Esophagus muscularis mucosa (tissue), 4 donors: Measurements from ENCODE around the gene MUC20. TPM values are rescaled to one million over a fixed set of nuclear protein-coding genes. Genes with fewer than 3 reads are reported as not detected.
"Not testable (repeated sequence)": the region's sequence is repeated elsewhere in the genome, so short reads cannot be mapped to it uniquely, and the experiment has no call there.

Experiments
- DNase-seq: peaks from one replicate; pipeline ENCODE4 v3.0.0-alpha.2; 2017; ENCODE audit errors: extremely low spot score
- H3K27ac ChIP-seq, 4 donors: fragments of 200-600 bp; sonication (generic); replicated peaks in 1 of 4; 1 replicate in 3 of 4; 2 replicates in 1 of 4; pipeline ENCODE4 v1.5.1; 2016 to 2019; ENCODE audit warnings: mild to moderate bottlenecking in 1 of 4
- H3K27me3 ChIP-seq, 4 donors: fragments of 200-600 bp; sonication (generic); one replicate each; pipeline versions ENCODE4 v1.5.1 to v1.6.0; 2016 to 2019
- H3K36me3 ChIP-seq, 4 donors: fragments of 200-600 bp; sonication (generic); one replicate each; pipeline ENCODE4 v1.5.1; 2016 to 2019
- H3K4me1 ChIP-seq, 4 donors: fragments of 200-600 bp; sonication (generic); one replicate each; pipeline ENCODE4 v1.5.1; 2016 to 2019
- H3K4me3 ChIP-seq, 4 donors: fragments of 200-600 bp; sonication (generic); 1 replicate in 2 of 4; 2 replicates in 2 of 4; pipeline ENCODE4 v1.5.1; 2016 to 2019; ENCODE audit warnings: mild to moderate bottlenecking in 4 of 4, moderate library complexity in 1 of 4
- H3K9me3 ChIP-seq, 4 donors: fragments of 200-600 bp; sonication (generic); 1 replicate in 3 of 4; 2 replicates in 1 of 4; pipeline ENCODE4 v1.5.1; 2016 to 2019
- EP300 ChIP-seq: sonication (generic); formaldehyde crosslinking; IDR thresholded peaks from one replicate; pipeline ENCODE4 v1.6.1; 2017; ENCODE audit warnings: antibody characterized with exemption
- POLR2A ChIP-seq: fragments of 450-650 bp; IDR thresholded peaks from one replicate; pipeline ENCODE4 v1.6.1; 2017; ENCODE audit warnings: antibody characterized with exemption, moderate library complexity, mild to moderate bottlenecking, low read depth
- POLR2AphosphoS5 ChIP-seq, 2 donors: sonication (generic); formaldehyde crosslinking; IDR thresholded peaks; one replicate each; pipeline ENCODE4 v1.6.1; 2017; ENCODE audit warnings: antibody characterized with exemption in 2 of 2
- WGBS: methylation state at CpG from one replicate; pipeline ENCODE4 v1.1.5; 2018; 5-methylcytosine and 5-hydroxymethylcytosine counted together
- intact Hi-C: fragments of 100-400 bp; cut with DNase I; formaldehyde crosslinking; loops from one replicate; pipeline ENCODE4 v1.15.1; 2023
- total RNA-seq, 4 donors: library from RNA; depleted of rRNA; stranded (reverse); fragments of >200 nt; gene quantifications; one replicate each; pipeline versions ENCODE4 v1.1.0 to v1.2.1, GENCODE V29; 2016
- TF ChIP-seq, protein P1 (sequence below), 3 experiments: fragments of 200-600 bp in 2 of 3; fragments of 450-650 bp in 1 of 3; sonication (generic) in 2 of 3; IDR thresholded peaks; one replicate each; pipeline ENCODE4 v1.5.1; 2017 to 2019; ENCODE audit warnings: antibody characterized with exemption in 3 of 3, mild to moderate bottlenecking in 2 of 3, moderate library complexity in 1 of 3

The MUC20 gene
- total RNA-seq, 4 donors from 2014 or later: 2.5 to 10.0 (median 4.7) TPM

DNA sequence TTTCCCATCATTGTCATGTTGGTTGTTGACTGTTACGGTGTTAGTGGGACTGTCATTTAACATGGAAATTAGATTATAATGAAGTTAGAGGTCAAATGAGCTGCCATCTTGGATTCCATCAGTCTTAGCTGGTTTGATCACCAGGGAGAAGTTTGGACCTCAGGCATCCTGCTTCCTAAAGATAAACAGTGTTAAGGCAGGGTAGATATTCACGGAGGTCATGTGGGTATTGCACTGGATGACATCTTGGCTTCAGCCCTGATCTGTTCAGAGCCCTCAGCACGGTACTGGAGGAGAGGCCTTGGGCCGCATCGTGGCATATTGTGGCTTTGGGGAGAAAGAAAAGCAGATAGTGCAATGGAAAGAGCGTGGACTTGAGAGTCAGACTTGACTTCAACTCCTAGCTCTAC, 11.1 kb upstream of the MUC20 start:
- intact Hi-C loops: no loop called here
- no peak for TF ChIP-seq POLR2AphosphoS5 (IDR thresholded peaks at IDR 0.05)
- TF ChIP-seq EP300: no peak
- no peak for TF ChIP-seq POLR2A
- TF ChIP-seq, protein P1, sequence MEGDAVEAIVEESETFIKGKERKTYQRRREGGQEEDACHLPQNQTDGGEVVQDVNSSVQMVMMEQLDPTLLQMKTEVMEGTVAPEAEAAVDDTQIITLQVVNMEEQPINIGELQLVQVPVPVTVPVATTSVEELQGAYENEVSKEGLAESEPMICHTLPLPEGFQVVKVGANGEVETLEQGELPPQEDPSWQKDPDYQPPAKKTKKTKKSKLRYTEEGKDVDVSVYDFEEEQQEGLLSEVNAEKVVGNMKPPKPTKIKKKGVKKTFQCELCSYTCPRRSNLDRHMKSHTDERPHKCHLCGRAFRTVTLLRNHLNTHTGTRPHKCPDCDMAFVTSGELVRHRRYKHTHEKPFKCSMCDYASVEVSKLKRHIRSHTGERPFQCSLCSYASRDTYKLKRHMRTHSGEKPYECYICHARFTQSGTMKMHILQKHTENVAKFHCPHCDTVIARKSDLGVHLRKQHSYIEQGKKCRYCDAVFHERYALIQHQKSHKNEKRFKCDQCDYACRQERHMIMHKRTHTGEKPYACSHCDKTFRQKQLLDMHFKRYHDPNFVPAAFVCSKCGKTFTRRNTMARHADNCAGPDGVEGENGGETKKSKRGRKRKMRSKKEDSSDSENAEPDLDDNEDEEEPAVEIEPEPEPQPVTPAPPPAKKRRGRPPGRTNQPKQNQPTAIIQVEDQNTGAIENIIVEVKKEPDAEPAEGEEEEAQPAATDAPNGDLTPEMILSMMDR (IDR thresholded peaks at IDR 0.05): no peak
- no peaks in the 10 kb centered on the region for H3K4me1 ChIP-seq

DNA sequence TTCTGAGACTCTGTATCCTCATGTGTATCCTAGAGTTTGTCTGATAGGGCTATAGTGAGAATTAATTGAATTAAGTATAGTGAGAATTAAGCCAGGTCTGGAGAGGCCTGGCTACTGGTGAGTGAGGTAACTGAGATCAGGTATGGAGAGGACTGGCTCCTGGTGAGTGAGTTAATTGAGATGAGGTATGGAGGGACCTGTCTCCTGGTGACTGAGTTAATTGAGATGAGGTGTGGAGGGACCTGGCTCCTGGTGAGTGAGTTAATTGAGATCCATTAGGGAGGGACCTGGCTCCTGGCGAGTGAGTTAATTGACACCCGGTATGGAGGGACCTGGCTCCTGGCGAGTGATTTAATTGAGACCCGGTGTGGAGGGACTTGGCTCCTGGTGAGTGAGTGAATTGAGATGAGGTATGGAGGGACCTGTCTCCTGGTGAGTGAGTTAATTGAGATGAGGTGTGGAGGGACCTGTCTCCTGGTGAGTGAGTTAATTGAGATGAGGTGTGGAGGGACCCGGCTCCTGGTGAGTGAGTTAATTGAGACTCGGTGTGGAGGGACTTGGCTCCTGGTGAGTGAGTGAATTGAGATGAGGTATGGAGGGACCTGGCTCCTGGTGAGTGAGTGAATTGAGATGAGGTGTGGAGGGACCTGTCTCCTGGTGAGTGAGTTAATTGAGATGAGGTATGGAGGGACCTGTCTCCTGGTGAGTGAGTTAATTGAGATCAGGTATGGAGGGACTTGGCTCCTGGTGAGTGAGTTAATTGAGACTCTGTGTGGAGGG, 10.5 kb upstream of the MUC20 start:
- H3K4me1 ChIP-seq, H3K4me3 ChIP-seq, DNase-seq, H3K27ac ChIP-seq, H3K9me3 ChIP-seq, H3K27me3 ChIP-seq, intact Hi-C loops: not testable (repeated sequence)
- peaks cover 15 to 50% (median 46%) of the 10 kb centered on the region in 4 donors for H3K36me3 ChIP-seq
- 62% methylated on average over 6 of the region's 6 CpGs for WGBS

More for the DNA sequence above, 11.1 kb upstream of the MUC20 start:
- Histone ChIP-seq H3K27me3 (no peaks in the 10 kb centered on the region), H3K36me3 (peaks cover 10 to 44% (median 40%) of the 10 kb centered on the region in 4 donors), H3K9me3 (no peaks in the 10 kb centered on the region), H3K4me3 (no peak overlapping the region), H3K27ac (no peak overlapping the region)
- DNase-seq: no peak
- 97% methylated on average over 6 of the region's 6 CpGs for WGBS

DNA sequence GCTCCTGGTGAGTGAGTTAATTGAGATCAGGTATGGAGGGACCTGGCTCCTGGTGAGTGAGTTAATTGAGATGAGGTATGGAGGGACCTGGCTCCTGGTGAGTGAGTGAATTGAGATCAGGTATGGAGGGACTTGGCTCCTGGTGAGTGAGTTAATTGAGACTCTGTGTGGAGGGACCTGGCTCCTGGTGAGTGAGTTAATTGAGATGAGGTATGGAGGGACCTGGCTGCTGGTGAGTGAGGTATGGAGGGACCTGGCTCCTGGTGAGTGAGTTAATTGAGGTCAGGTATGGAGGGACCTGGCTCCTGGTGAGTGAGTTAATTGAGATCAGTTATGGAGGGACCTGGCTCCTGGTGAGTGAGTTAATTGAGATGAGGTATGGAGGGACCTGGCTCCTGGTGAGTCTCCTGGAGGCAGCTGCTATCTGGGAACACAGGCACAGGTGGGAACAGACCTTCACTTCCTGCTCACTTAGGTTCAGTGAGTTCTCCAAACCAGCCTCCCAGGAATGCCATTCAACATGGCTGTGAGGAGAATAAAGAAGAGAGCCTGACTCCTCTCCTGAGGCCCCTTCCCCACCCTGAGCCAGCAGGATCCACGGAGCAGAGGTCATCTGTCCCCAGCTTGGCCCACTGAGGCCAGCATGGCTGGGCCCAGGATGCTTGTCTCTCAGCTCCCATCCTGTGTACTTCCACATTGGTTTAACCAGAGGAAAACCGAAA, 9.5 kb upstream of the MUC20 start:
- 67% methylated on average over 2 of the region's 2 CpGs for WGBS
- intact Hi-C loops, H3K9me3 ChIP-seq, H3K27ac ChIP-seq, H3K4me3 ChIP-seq, H3K4me1 ChIP-seq, H3K27me3 ChIP-seq, DNase-seq: not testable (repeated sequence)
- peaks cover 15 to 59% (median 54%) of the 10 kb centered on the region in 4 donors for H3K36me3 ChIP-seq

DNA sequence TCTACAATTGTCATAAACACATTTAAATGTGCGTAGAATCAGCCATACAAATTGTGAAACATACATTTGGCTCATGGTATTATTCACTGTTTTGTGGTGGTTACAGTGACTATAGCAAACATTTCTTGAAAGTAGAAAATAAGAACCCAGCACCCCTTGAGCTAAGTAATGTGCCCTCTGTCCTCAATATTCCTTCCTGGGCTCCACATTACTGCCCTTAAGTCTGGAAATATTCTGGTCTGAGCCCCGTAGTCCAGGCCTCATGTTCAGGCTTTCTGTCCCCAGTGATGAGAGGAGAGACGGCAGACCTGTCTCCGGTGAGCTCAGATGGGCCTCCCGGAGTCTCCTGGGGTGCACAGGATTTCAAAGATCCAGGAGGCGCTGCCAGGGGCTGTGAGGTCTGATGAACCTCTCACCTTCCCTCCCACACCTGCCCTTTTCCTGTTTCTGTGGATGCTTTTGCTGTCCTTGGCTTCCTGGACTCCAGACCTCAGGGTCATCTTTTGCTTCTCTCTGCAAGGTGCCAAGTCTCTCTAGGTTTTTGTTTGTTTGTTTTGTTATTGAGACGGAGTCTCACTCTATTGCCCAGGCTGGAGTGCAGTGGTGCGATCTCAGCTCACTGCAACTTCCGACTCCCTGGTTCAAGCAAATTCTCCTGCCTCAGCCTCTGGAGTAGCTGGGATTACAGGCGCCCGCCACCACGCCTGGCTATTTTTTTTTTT, 8.8 kb upstream of the MUC20 start:
- 86% methylated on average over 12 of the region's 12 CpGs for whole genome bisulfite sequencing
- peaks cover 15 to 62% (median 54%) of the 10 kb centered on the region in 4 donors for H3K36me3 ChIP-seq

DNA sequence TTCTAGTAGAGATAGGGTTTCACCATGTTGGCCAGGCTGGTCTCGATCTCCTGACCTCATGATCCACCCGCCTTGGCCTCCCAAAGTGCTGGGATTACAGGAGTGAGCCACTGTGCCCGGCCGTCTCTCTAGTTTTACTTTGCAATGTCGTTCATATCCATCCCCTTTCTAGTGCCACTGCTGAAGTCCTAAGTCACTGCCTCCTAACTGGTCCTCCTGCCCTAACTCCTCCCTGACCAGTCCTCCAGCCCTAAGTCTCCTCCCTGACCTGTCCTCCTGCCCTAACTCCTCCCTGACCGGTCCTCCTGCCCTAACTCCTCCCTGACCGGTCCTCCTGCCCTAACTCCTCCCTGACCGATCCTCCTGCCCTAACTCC, 8.3 kb upstream of the MUC20 start:
- DNase-seq, H3K27ac ChIP-seq, H3K27me3 ChIP-seq, H3K4me1 ChIP-seq, H3K9me3 ChIP-seq, H3K4me3 ChIP-seq, intact Hi-C loops: not testable (repeated sequence)
- peaks cover 15 to 62% (median 54%) of the 10 kb centered on the region in 4 donors for H3K36me3 ChIP-seq
- WGBS: 82% methylated on average over 8 of the region's 8 CpGs

More for the DNA sequence above, 8.8 kb upstream of the MUC20 start:
- DNase-seq: no peak
- H3K27ac ChIP-seq: no peak overlapping the region
- TF ChIP-seq POLR2AphosphoS5 (IDR thresholded peaks at IDR 0.05) (no peak), EP300 (no peak), POLR2A (no peak)
- TF ChIP-seq, protein P1 (IDR thresholded peaks at IDR 0.05): no peak
- no peaks in the 10 kb centered on the region for H3K27me3 ChIP-seq
- no peaks in the 10 kb centered on the region for H3K4me1 ChIP-seq
- intact Hi-C loops: no loop called here
- no peaks in the 10 kb centered on the region for H3K9me3 ChIP-seq
- no peak overlapping the region for H3K4me3 ChIP-seq

DNA sequence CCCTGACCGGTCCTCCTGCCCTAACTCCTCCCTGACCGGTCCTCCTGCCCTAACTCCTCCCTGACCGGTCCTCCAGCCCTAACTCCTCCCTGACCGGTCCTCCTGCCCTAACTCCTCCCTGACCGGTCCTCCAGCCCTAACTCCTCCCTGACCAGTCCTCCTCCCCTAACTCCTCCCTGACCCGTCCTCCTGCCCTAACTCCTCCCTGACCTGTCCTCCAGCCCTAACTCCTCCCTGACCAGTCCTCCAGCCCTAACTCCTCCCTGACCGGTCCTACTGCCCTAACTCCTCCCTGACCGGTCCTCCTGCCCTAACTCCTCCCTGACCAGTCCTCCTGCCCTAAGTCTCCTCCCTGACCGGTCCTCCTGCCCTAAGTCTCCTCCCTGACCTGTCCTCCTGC, 7.6 kb upstream of the MUC20 start:
- H3K27me3 ChIP-seq: not testable (repeated sequence)
- WGBS: 47% methylated on average over 6 of the region's 9 CpGs
- peaks cover 15 to 60% (median 52%) of the 10 kb centered on the region in 4 donors for H3K36me3 ChIP-seq

More for the DNA sequence above, 7.6 kb upstream of the MUC20 start:
- DNase-seq, H3K4me1 ChIP-seq, H3K4me3 ChIP-seq, intact Hi-C loops, H3K9me3 ChIP-seq, H3K27ac ChIP-seq: not testable (repeated sequence)
